AG08396 (cell line): Measurements from ENCODE around the gene ERI3.

Source experiments
- DNase-seq: peaks from one replicate; pipeline ENCODE4 v3.0.0; 2012; ENCODE audit warnings: low spot score, mixed read lengths

The ERI3 gene

GRCh38 chr1:44235808-44236207 lies 119.2 kb downstream of the ERI3 start:
- no peak for DNase-seq

- DNase-seq: no peak
Observed at GRCh38 chr1:44233593-44233992, 121.5 kb downstream of the ERI3 start.

GRCh38 chr1:44230796-44231195 lies 124.3 kb downstream of the ERI3 start:
- DNase-seq: no peak

- DNase-seq: no peak
Observed at GRCh38 chr1:44229435-44230167, 125.5 kb downstream of the ERI3 start.

GRCh38 chr1:44228218-44228617 lies 126.8 kb downstream of the ERI3 start:
- DNase-seq: no peak

GRCh38 chr1:44227211-44227610 lies 127.8 kb downstream of the ERI3 start:
- DNase-seq: no peak

GRCh38 chr1:44225761-44226160 lies 129.3 kb downstream of the ERI3 start:
- no peak for DNase-seq

GRCh38 chr1:44223187-44223610 lies 131.9 kb downstream of the ERI3 start:
- no peak for DNase-seq

GRCh38 chr1:44222397-44223186 lies 132.5 kb downstream of the ERI3 start:
- no peak for DNase-seq

- DNase-seq: no peak
Observed at GRCh38 chr1:44221769-44222168, 133.3 kb downstream of the ERI3 start.

- DNase-seq: no peak
Observed at GRCh38 chr1:44220755-44221154, 134.3 kb downstream of the ERI3 start.

- DNase-seq: peak; percentile 46
Observed at GRCh38 chr1:44220001-44220751, 134.9 kb downstream of the ERI3 start.

- DNase-seq: no peak
Observed at GRCh38 chr1:44219301-44219626, 135.8 kb downstream of the ERI3 start.

- no peak for DNase-seq
Observed at GRCh38 chr1:44218503-44219300, 136.4 kb downstream of the ERI3 start.

GRCh38 chr1:44217809-44218410 lies 137.1 kb downstream of the ERI3 start:
- peak; percentile 75 for DNase-seq

- peak; percentile 87 for DNase-seq
Observed at GRCh38 chr1:44213222-44214112, 141.6 kb downstream of the ERI3 start, which contains the start of gene DMAP1. Gene DMAP1 (plus strand): TSS chr1:44213471. CDS start chr1:44213754, 283 bp downstream.

- DNase-seq: no peak
Observed at GRCh38 chr1:44212355-44213221, 142.5 kb downstream of the ERI3 start.

GRCh38 chr1:44210595-44210994 lies 144.5 kb downstream of the ERI3 start:
- no peak for DNase-seq

GRCh38 chr1:44208226-44208625 lies 146.8 kb downstream of the ERI3 start:
- no peak for DNase-seq
